Measurements from ENCODE around the gene SETD7.

GRCh38 chr4:139501527-139501926, 54.5 kb downstream of the SETD7 start:
- no peak for TF ChIP-seq CREB1 (IDR thresholded peaks at IDR 0.05)
- no peak for TF ChIP-seq CTCF (IDR thresholded peaks at IDR 0.05; ENCODE audit: control extremely low read depth in 1 of 3, insufficient read depth in 1 of 3, low read depth in 1 of 3, low read length in 3 of 3)
- no peak for TF ChIP-seq POLR2A (IDR thresholded peaks at IDR 0.05; ENCODE audit: control extremely low read depth in 1 of 2, low read depth in 2 of 2, low read length in 2 of 2)
- TF ChIP-seq BACH1 (IDR thresholded peaks at IDR 0.05; ENCODE audit: low read length), result no peak
- TF ChIP-seq TCF12 (IDR thresholded peaks at IDR 0.05; ENCODE audit: low read depth, low read length), result no peak
- no peak for TF ChIP-seq GABPA (IDR thresholded peaks at IDR 0.05; ENCODE audit: borderline replicate concordance, insufficient read depth, low read length)
- TF ChIP-seq TAF1 (IDR thresholded peaks at IDR 0.05; ENCODE audit: low read depth, low read length), result no peak

All from H1 (cell line).